Stimulated activated CD8-positive, alpha-beta memory T cell treated with anti-CD3 and anti-CD28 coated beads, Interleukin-7, amount 100 ng/mL, for 24 hours (primary cell): ENCODE results near the gene CCP110.
"Not testable (repeated sequence)": the region's sequence is repeated elsewhere in the genome, so short reads cannot be mapped to it uniquely, and the experiment has no call there.

Experiments used
- DNase-seq: peaks from one replicate; pipeline ENCODE4 v3.0.0-alpha.2; 2020; ENCODE audit warnings: low read depth

CCP110 gene

GRCh38 chr16:19513377-19514053, 10.2 kb upstream of the CCP110 start:
- DNase-seq = no peak

DNA sequence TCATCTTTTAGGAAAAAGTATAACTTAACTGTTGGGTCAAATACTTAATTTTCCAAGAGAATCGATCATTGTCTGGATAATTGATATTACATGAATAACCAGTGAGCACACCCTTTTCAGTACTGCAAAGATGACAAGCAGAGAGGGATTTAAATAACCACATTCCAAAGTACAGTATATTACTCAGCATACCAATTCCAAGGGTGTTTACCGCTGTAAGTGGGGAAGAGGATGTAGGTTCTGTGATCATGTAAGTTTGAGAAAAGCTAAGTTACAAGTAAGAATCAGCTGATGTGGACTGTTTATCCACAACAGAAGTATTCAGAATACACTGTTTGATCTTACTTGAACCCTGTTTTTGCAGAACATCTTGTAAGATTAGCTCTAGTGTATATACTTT, 8.0 kb upstream of the CCP110 start:
- no peak for DNase-seq

DNA sequence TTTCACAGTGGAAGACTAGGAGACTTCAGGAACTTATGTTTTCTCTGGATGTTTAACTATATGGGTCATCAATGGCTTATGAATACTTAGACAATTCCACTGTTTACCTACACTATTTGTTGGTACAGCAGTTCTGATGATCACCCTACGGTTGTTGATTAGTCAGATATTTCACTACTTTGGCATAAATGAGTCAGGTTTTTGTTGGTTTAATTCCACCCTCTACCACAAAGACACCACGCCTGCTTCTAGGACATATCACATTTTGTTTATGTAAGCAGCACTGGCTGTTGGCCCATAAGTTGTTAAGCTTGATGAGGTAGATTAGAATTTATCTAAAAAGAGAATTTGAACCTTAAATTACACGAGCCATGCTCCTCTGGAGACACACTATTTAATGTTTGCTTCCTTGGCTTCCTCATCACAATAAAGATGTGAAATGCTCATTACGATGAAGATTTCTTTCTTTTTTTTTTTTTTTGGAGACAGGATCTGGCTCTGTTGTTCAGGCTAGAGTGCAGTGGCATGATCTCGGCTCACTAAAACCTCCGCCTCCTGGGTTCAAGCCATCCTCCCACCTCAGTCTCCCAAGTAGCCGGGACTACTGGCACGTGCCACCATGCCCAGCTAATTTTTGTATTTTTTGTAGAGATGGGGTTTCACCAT, 6.2 kb upstream of the CCP110 start:
- no peak for DNase-seq

DNA sequence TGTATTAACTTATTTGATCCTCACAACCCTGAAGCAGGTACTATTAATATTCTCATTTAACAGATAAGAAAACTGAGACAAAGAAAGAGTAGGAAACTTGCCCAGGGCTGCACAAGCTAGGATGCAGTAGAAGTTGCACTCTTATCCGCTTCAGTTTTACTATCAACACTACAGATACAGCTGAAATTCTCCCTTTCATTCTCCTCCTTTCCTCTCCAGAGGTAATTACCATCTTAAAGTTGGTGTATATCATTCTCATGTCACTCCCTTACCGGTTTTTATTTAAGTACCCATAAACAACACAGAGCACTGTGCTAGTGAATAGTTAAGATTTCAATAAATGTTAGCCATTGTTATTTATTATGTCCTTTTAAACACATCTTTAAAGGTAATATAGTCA, 5.4 kb upstream of the CCP110 start:
- no peak for DNase-seq

- DNase-seq = no peak
Measured at GRCh38 chr16:19520861-19521331, 2.8 kb upstream of the CCP110 start.

- DNase-seq = peak; percentile 94
Measured at GRCh38 chr16:19521471-19522396, 2.0 kb upstream of the CCP110 start, which contains the start of gene GDE1. TSS of gene GDE1 (minus strand) at chr16:19522098. CDS start at chr16:19521964, 134 bp downstream.

DNA sequence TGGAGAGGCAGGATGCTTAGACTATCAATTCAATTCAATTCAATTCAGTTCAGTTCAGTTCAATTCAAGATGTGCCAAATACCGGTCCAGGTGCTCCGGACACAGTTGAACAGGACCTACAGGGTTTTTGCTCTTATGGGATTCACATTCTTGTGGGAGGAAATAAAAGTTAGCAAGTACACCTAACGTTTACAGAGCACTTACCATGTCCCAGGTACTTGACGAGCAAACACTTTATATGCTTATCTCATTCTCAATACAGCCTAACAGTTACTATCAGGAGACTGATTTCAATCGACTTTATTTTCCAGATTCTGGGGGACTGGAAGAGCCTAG, 1.4 kb upstream of the CCP110 start:
- DNase-seq = no peak

- no peak for DNase-seq
Measured at GRCh38 chr16:19522760-19523159, 982 bp upstream of the CCP110 start.

GRCh38 chr16:19523184-19523558, 571 bp upstream of the CCP110 start:
- no peak for DNase-seq

DNA sequence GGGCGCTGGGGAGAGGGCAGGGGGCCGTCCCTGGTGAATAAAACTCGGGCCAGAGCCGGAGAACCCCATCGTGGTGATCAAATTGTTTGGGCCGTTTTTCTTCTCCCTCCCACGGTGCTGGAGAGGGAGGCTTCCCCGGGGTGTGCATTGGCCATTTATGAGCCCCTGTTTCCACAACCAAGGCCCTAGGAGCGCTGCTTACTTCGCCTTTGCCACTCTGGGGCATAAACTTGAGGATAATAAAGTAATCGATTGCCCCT, 544 bp downstream of the CCP110 start:
- no peak for DNase-seq

DNA sequence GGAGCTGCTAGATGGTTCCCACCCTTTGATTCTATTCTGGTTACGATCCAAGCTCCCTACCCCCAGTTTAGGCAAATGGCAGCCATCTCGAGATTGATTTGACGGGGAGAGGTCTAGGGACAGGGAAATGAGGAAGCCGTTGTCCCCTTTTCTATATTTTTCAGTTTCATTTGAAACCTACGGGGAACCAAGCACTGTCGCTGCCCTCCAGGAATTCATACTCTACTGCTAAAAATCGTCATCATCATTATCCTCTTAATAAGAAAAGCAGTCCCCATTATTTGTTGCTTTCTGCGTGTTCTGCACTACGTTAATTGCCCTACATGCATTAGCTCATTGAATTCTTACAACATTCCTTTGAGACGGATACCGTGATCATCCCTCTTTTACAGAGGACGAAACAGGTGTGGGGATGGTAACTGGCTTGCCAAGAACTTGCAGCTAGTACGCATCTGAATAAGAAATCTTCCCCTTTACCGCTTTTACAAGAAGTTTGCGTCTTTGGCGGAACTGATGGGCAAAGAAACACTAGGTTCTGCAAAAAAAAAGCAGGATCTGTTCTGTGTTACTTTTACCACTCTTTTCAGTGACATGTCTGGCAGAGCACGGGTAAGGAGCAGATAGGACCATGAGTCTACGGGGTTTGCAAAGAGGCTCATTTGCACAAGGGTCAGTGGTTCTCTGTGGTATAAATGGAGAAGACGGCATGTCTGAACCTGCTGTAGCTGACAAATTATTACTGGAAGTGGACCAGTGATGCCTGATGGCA, 1.1 kb downstream of the CCP110 start:
- DNase-seq = no peak

GRCh38 chr16:19525385-19525723, 1.6 kb downstream of the CCP110 start:
- DNase-seq = no peak

- DNase-seq = no peak
Measured at GRCh38 chr16:19527161-19527560, 3.4 kb downstream of the CCP110 start.

DNA sequence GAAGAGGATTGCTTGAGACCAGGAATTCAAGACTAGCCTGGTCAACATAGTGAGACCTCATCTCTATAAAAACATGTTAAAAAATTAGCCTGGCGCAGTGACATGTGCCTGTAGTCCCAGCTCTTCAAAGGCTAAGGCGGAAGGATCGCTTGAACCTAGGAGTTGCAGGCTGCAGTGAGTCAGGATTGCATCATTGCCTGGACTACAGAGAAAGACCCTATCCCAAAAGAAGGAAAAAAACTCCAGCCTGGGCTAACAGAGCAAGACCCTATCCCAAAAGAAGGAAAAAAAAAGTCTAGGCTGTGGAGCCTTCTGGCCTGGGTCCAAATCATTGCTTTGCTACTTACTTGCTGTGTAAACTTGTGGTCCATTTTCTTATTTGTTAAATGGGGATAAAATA, 4.9 kb downstream of the CCP110 start:
- DNase-seq = no peak

- no peak for DNase-seq
Measured at GRCh38 chr16:19532601-19533000, 8.9 kb downstream of the CCP110 start.

DNA sequence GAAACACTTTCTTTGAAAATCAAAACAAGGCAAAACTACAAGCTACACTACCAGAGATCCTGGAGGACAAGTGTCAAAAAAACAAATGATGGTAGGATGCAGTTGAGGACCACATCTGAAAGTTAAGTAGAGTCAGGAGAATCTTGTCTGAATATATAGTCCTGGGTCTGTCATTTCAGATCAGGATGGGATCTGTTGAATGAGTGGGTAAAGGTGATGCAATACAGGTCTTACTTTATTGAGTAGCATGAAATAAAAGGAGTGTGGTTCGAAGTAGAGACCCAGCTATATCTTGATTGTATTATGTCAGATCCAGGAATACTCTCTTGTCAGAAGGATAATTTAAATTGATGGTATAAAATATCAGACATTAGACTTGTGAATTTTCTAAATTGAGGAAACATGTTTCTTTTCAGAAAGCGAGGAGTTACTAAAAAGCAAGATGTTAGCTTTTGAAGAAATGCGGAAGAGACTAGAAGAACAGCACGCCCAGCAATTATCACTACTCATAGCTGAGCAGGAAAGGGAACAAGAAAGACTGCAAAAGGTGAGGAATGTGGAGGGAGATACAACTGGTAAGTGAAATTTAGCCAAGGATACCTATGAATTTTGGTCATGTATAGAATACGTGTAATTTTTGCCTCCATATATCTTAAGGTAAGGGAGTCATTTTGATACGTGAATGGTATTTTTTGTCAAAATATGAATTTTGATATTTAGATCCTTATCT, 16.7 kb downstream of the CCP110 start:
- DNase-seq = no peak

- DNase-seq = no peak
Measured at GRCh38 chr16:19542138-19542821, 18.5 kb downstream of the CCP110 start.

- DNase-seq = not testable (repeated sequence)
Measured at GRCh38 chr16:19543278-19543996, 19.7 kb downstream of the CCP110 start.

DNA sequence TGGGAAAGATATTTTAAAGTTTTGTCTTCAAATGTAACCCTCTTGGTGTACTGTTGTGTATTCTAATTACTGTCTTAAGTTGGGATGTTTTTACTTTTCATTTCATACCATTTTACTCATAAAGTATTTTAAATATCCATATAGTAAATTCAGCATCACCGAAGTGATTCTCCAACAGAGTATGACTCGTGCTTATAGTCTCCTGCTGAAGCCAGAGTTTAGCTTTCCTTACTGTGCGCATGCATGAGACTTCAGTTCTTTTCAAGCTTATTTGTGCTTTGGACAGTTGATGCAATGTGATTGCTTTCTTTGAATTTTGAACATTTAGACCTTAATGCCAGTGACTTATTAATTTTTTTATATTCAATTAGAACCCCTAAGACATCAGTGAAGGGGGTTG, 24.4 kb downstream of the CCP110 start:
- no peak for DNase-seq

DNA sequence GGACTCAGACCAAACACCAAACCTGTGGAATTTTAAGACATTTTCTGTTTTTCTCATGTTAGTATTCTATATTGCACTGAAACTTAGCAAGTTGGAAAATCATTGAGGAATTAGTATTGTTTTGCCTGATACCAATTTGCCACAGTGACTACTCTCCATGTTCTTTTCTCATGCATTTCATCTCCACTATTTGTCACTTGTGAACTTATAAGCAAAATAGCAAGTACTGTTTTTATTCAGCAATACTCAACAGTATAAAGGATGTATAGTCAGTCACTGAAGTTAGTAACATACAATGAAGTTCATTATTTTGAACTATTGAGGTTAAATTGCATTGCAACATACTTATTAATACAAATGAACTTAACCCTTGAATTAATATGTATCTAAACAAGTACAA, 25.9 kb downstream of the CCP110 start:
- no peak for DNase-seq
